ENCODE data around the gene SLC4A5.

SLC4A5 gene

GRCh38 chr2:74312913-74313312, 30.3 kb downstream of the SLC4A5 start:
- DNase-seq: no peak

GRCh38 chr2:74307720-74308119, 35.5 kb downstream of the SLC4A5 start:
- DNase-seq: no peak

- DNase-seq: no peak
Observed at GRCh38 chr2:74304332-74305148, 38.7 kb downstream of the SLC4A5 start.

- no peak for DNase-seq
Observed at GRCh38 chr2:74302865-74303264, 40.4 kb downstream of the SLC4A5 start.

- DNase-seq: no peak
Observed at GRCh38 chr2:74301262-74301661, 42.0 kb downstream of the SLC4A5 start.

- DNase-seq: no peak
Observed at GRCh38 chr2:74300506-74300905, 42.7 kb downstream of the SLC4A5 start.

GRCh38 chr2:74297950-74298349, 45.3 kb downstream of the SLC4A5 start:
- no peak for DNase-seq

GRCh38 chr2:74297391-74297790, 45.8 kb downstream of the SLC4A5 start:
- no peak for DNase-seq

- peak; percentile 13 for DNase-seq
Observed at GRCh38 chr2:74293191-74293991, 49.8 kb downstream of the SLC4A5 start.

GRCh38 chr2:74292751-74293150, 50.5 kb downstream of the SLC4A5 start:
- peak; percentile 28 for DNase-seq

GRCh38 chr2:74291886-74292621, 51.2 kb downstream of the SLC4A5 start:
- no peak for DNase-seq

GRCh38 chr2:74291218-74291544, 52.0 kb downstream of the SLC4A5 start:
- DNase-seq: no peak

- DNase-seq: no peak
Observed at GRCh38 chr2:74290466-74291217, 52.6 kb downstream of the SLC4A5 start.

- DNase-seq: no peak
Observed at GRCh38 chr2:74290066-74290465, 53.1 kb downstream of the SLC4A5 start.

GRCh38 chr2:74286725-74287124, 56.5 kb downstream of the SLC4A5 start:
- no peak for DNase-seq

GRCh38 chr2:74281141-74281975, 61.9 kb downstream of the SLC4A5 start:
- no peak for DNase-seq

GRCh38 chr2:74278694-74279093, 64.5 kb downstream of the SLC4A5 start:
- DNase-seq: no peak

- no peak for DNase-seq
Observed at GRCh38 chr2:74278176-74278575, 65.0 kb downstream of the SLC4A5 start.

- DNase-seq: no peak
Observed at GRCh38 chr2:74275228-74275627, 68.0 kb downstream of the SLC4A5 start.

GRCh38 chr2:74269667-74270066, 73.5 kb downstream of the SLC4A5 start:
- no peak for DNase-seq

GRCh38 chr2:74267068-74267467, 76.1 kb downstream of the SLC4A5 start:
- no peak for DNase-seq

- DNase-seq: no peak
Observed at GRCh38 chr2:74264281-74264680, 78.9 kb downstream of the SLC4A5 start.
